ENCODE measurements around the gene GEMIN4. TPM values are rescaled to one million over a fixed set of nuclear protein-coding genes. Genes with fewer than 3 reads are reported as not detected.

GEMIN4 gene
- polyA plus RNA-seq, 2 of the 4 experiments (the other 2 are of a cell fraction): 36.1 to 47.6 TPM

- peak overlapping the region in 1 of 2 experiments; percentile 96; a peak in 3 of 6 replicates for H3K27ac ChIP-seq
- CTCF ChIA-PET: interaction anchor here (1.0 to 1.7 kb wide), 3 partner anchors 12 to 14 kb away, joined by 3 to 4 read pairs (median 4); no protein-coding TSS in a partner anchor
- POLR2A ChIA-PET: interaction anchor here (0.6 kb wide), 1 partner anchor 18 kb away, joined by 4 read pairs; the partner anchor contains the start of gene GEMIN4
These were observed 18.3 kb downstream of the GEMIN4 start for GRCh38 chr17:733743-734142.

GRCh38 chr17:732902-733720, 19.0 kb downstream of the GEMIN4 start:
- CTCF ChIA-PET: interaction anchor here (0.7 to 1.4 kb wide), 3 partner anchors 11 to 37 kb away, joined by 3 to 4 read pairs (median 3); no protein-coding TSS in a partner anchor
- no peak for TF ChIP-seq EHMT2 (IDR thresholded peaks at IDR 0.05; ENCODE audit: low read depth)
- TF ChIP-seq JUNB (IDR thresholded peaks at IDR 0.05): no peak
- no peak for TF ChIP-seq ZC3H11A (IDR thresholded peaks at IDR 0.05)
- TF ChIP-seq REST (IDR thresholded peaks at IDR 0.05): no peak
- peak; percentile 72 for TF ChIP-seq MAFK (IDR thresholded peaks at IDR 0.05; ENCODE audit: partially characterized antibody)
- no peak for TF ChIP-seq BHLHE40 (IDR thresholded peaks at IDR 0.05; ENCODE audit: low read depth, low read length)
- TF ChIP-seq EP300 (IDR thresholded peaks at IDR 0.05): no peak
- no peak for TF ChIP-seq KDM1A (IDR thresholded peaks at IDR 0.05; ENCODE audit: low read depth)
- no peak for TF ChIP-seq POLR2AphosphoS2 (conservative IDR thresholded peaks at IDR 0.05; ENCODE audit: low read length)
- no peak for TF ChIP-seq HES2 (IDR thresholded peaks at IDR 0.05)
- TF ChIP-seq HDAC2 (IDR thresholded peaks at IDR 0.05): no peak
- TF ChIP-seq PBX3 (IDR thresholded peaks at IDR 0.05): no peak
- TF ChIP-seq MAZ (IDR thresholded peaks at IDR 0.05; ENCODE audit: borderline replicate concordance, low read depth, low read length): no peak

More at GRCh38 chr17:733743-734142, 18.3 kb downstream of the GEMIN4 start:
- Histone ChIP-seq H3K4me3 (peak overlapping the region; percentile 80), H3K4me2 (peak overlapping the region; percentile 96), H3K9me3 (no peaks in the 10 kb centered on the region), H3K4me1 (peaks cover 14% of the 10 kb centered on the region)
- no peak for TF ChIP-seq ESRRA (IDR thresholded peaks at IDR 0.05; ENCODE audit: borderline replicate concordance, low read length)
- no peak for TF ChIP-seq EP300 (IDR thresholded peaks at IDR 0.05)
- TF ChIP-seq CHD2 (IDR thresholded peaks at IDR 0.05; ENCODE audit: low read length, partially characterized antibody): no peak
- TF ChIP-seq EHF (CRISPR knock-in tag; IDR thresholded peaks at IDR 0.05): no peak
- TF ChIP-seq REST (IDR thresholded peaks at IDR 0.05): no peak
- no peak for TF ChIP-seq USF2 (IDR thresholded peaks at IDR 0.05)
- no peak for TF ChIP-seq EHMT2 (IDR thresholded peaks at IDR 0.05; ENCODE audit: low read depth)
- no peak for TF ChIP-seq CHD4 (IDR thresholded peaks at IDR 0.05; ENCODE audit: borderline replicate concordance)
- TF ChIP-seq JUN (IDR thresholded peaks at IDR 0.05): no peak
- TF ChIP-seq ZSCAN20 (CRISPR knock-in tag; IDR thresholded peaks at IDR 0.05): no peak
- TF ChIP-seq POLR2A (IDR thresholded peaks at IDR 0.05; ENCODE audit: low read length): no peak
- no peak for TF ChIP-seq GATA3 (IDR thresholded peaks at IDR 0.05; ENCODE audit: borderline replicate concordance)
- no peak for TF ChIP-seq KDM1A (IDR thresholded peaks at IDR 0.05; ENCODE audit: low read depth)
- TF ChIP-seq HEYL (CRISPR knock-in tag; IDR thresholded peaks at IDR 0.05): no peak
- no peak for TF ChIP-seq CBX8 (IDR thresholded peaks at IDR 0.05)
- TF ChIP-seq ZNF302 (CRISPR knock-in tag; IDR thresholded peaks at IDR 0.05): no peak
- no peak for TF ChIP-seq NPAS2 (CRISPR knock-in tag; IDR thresholded peaks at IDR 0.05; ENCODE audit: borderline replicate concordance)
- TF ChIP-seq ZC3H11A (IDR thresholded peaks at IDR 0.05): no peak
- ATAC-seq (peak in 1 of 2 experiments; percentile 2; a peak in 2 of 6 replicates), FAIRE-seq (no peak), DNase-seq (ENCODE audit: low read depth in 1 of 2, low spot score in 1 of 2) (no peak)
- WGBS (ENCODE audit: missing lambda C conversion rate): 75% methylated on average over 10 of the region's 10 CpGs

More at GRCh38 chr17:732902-733720, 19.0 kb downstream of the GEMIN4 start:
- Histone ChIP-seq H3K4me3 (peak overlapping the region; percentile 80), H3K27ac (peak overlapping the region; percentile 89 to 96), H3K4me2 (peak overlapping the region; percentile 96), H3K9me3 (no peaks in the 10 kb centered on the region), H3K4me1 (peaks cover 14% of the 10 kb centered on the region)
- no peak for FAIRE-seq
- peak in 1 of 2 experiments; percentile 51 for DNase-seq (ENCODE audit: low read depth in 1 of 2, low spot score in 1 of 2)
- POLR2A ChIA-PET: interaction anchor here (0.6 kb wide), 1 partner anchor 19 kb away, joined by 4 read pairs; the partner anchor contains the start of gene GEMIN4
- ATAC-seq: peak; percentile 67 to 75
- WGBS (ENCODE audit: missing lambda C conversion rate): 12% methylated on average over 34 of the region's 57 CpGs
